Airway epithelial cell (primary cell): ENCODE results near the gene CHST2. TPM values are rescaled to one million over a fixed set of nuclear protein-coding genes. Genes with fewer than 3 reads are reported as not detected.

Experiments
- total RNA-seq: library from RNA; depleted of rRNA; stranded (reverse); fragments of >200 nt; gene quantifications from 2 replicates; pipeline ENCODE4 v1.2.3, GENCODE V29; 2015

The CHST2 gene
- total RNA-seq = 3.5 and 3.9 TPM in 2 replicates

GRCh38 chr3:143119009-143119914, at the start of gene CHST2:
Gene CHST2 (plus strand): TSS chr3:143119771. CDS start chr3:143120817, 1,046 bp downstream.

Other genes starting within 250 kb of the CHST2 start
- 0.19 and 0.56 TPM in 2 replicates for gene PCOLCE2, start 230.7 kb upstream of the CHST2 start, total RNA-seq
- not detected in 2 replicates for gene PAQR9, start 156.1 kb upstream of the CHST2 start, total RNA-seq
- 48.9 and 53.2 TPM in 2 replicates for gene U2SURP, start 118.2 kb upstream of the CHST2 start, total RNA-seq